Measurements from ENCODE around the gene ETS1.

Gene ETS1

GRCh38 chr11:128474036-128474874 is 113.1 kb downstream of the ETS1 start:
- DNase-seq (ENCODE audit: low read depth, low spot score), result no peak
- no CpG with 5 or more reads among the region's 8 CpGs for WGBS (ENCODE audit: insufficient coverage, insufficient read length)
- H3K27ac ChIP-seq (ENCODE audit: low read length), result no peak overlapping the region
- no peaks in the 10 kb centered on the region for H3K36me3 ChIP-seq (ENCODE audit: control insufficient read depth, insufficient read depth, low read length)
- H3K9me3 ChIP-seq (ENCODE audit: control insufficient read depth, insufficient read depth, low read length), result no peaks in the 10 kb centered on the region
- H3K4me1 ChIP-seq (ENCODE audit: control insufficient read depth, insufficient read depth, low read length), result 0 out of 2 replicates have a peak, but pooled peaks cover 1% of the 10 kb centered on the region
- H3K27me3 ChIP-seq (ENCODE audit: control insufficient read depth, insufficient read depth, low read length), result no peaks in the 10 kb centered on the region
- H3K4me3 ChIP-seq (ENCODE audit: low read length), result no peak overlapping the region

DNA sequence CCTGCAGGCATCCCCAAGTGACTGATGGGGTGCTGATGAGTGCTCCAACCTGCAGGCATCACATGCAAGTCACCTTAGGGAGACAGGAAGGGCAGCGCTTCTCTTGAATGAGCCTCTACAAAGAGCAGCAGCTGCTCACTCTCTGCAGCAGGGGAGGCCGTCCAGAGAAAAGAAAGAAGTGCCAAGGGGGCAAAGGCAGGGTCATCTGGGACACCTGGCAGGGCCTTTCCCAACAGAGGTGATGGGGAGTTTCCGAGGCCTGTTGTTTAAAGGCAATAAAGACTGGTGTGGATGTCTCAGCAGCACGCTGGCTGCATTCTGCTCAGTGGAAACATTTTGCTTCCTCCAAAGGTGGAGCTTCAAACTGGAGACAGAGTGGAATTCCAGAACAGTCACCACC is 113.7 kb downstream of the ETS1 start:
- Histone ChIP-seq H3K27ac (ENCODE audit: low read length) (no peak overlapping the region), H3K9me3 (ENCODE audit: control insufficient read depth, insufficient read depth, low read length) (no peaks in the 10 kb centered on the region), H3K27me3 (ENCODE audit: control insufficient read depth, insufficient read depth, low read length) (no peaks in the 10 kb centered on the region), H3K4me1 (ENCODE audit: control insufficient read depth, insufficient read depth, low read length) (0 out of 2 replicates have a peak, but pooled peaks cover 1% of the 10 kb centered on the region), H3K36me3 (ENCODE audit: control insufficient read depth, insufficient read depth, low read length) (no peaks in the 10 kb centered on the region), H3K4me3 (ENCODE audit: low read length) (no peak overlapping the region)
- DNase-seq (ENCODE audit: low read depth, low spot score), result no peak
- no CpG with 5 or more reads among the region's 4 CpGs for WGBS (ENCODE audit: insufficient coverage, insufficient read length)

- Histone ChIP-seq H3K4me1 (ENCODE audit: control insufficient read depth, insufficient read depth, low read length) (0 out of 2 replicates have a peak, but pooled peaks cover 1% of the 10 kb centered on the region), H3K27ac (ENCODE audit: low read length) (no peak overlapping the region), H3K36me3 (ENCODE audit: control insufficient read depth, insufficient read depth, low read length) (no peaks in the 10 kb centered on the region), H3K4me3 (ENCODE audit: low read length) (no peak overlapping the region), H3K9me3 (ENCODE audit: control insufficient read depth, insufficient read depth, low read length) (no peaks in the 10 kb centered on the region), H3K27me3 (ENCODE audit: control insufficient read depth, insufficient read depth, low read length) (no peaks in the 10 kb centered on the region)
- no CpG with 5 or more reads among the region's 11 CpGs for WGBS (ENCODE audit: insufficient coverage, insufficient read length)
- no peak for DNase-seq (ENCODE audit: low read depth, low spot score)
Observed at GRCh38 chr11:128472128-128473089, 114.9 kb downstream of the ETS1 start.

DNA sequence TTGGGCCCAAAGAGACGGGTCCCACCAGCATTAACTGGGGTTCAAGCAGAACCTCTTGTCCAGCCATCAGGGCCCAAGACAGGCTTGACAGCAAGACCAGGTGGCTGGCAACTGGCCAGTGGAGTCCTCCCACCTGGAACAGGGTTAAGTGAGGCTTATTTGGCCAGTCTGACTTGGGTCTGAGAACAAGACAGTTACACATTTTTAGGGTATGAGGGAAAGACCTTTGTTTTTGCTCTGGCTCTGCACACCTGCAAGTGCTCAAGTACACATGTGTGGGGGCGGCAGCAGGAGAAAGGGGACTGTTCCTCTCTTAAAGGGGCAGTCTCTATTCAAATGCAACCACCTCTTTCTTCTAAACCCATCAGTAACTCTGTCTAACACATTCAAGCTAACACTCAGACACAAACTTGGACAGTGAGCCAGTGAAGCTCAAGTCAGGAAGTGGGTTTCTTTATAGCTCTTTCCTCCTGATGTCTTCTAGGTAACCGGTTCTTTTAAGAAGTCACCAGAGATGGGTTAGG is 116.2 kb downstream of the ETS1 start:
- WGBS (ENCODE audit: insufficient coverage, insufficient read length), result no CpG with 5 or more reads among the region's 3 CpGs
- Histone ChIP-seq H3K4me1 (ENCODE audit: control insufficient read depth, insufficient read depth, low read length) (0 out of 2 replicates have a peak, but pooled peaks cover 1% of the 10 kb centered on the region), H3K36me3 (ENCODE audit: control insufficient read depth, insufficient read depth, low read length) (no peaks in the 10 kb centered on the region), H3K27ac (ENCODE audit: low read length) (no peak overlapping the region), H3K4me3 (ENCODE audit: low read length) (no peak overlapping the region), H3K27me3 (ENCODE audit: control insufficient read depth, insufficient read depth, low read length) (no peaks in the 10 kb centered on the region), H3K9me3 (ENCODE audit: control insufficient read depth, insufficient read depth, low read length) (no peaks in the 10 kb centered on the region)
- DNase-seq (ENCODE audit: low read depth, low spot score), result no peak

- Histone ChIP-seq H3K27me3 (ENCODE audit: control insufficient read depth, insufficient read depth, low read length) (no peaks in the 10 kb centered on the region), H3K36me3 (ENCODE audit: control insufficient read depth, insufficient read depth, low read length) (no peaks in the 10 kb centered on the region), H3K27ac (ENCODE audit: low read length) (no peak overlapping the region), H3K4me3 (ENCODE audit: low read length) (no peak overlapping the region), H3K4me1 (ENCODE audit: control insufficient read depth, insufficient read depth, low read length) (0 out of 2 replicates have a peak, but pooled peaks cover 1% of the 10 kb centered on the region), H3K9me3 (ENCODE audit: control insufficient read depth, insufficient read depth, low read length) (no peaks in the 10 kb centered on the region)
- DNase-seq (ENCODE audit: low read depth, low spot score), result no peak
- WGBS (ENCODE audit: insufficient coverage, insufficient read length), result no CpG with 5 or more reads among the region's 5 CpGs
Observed at GRCh38 chr11:128470081-128470480, 117.3 kb downstream of the ETS1 start.

DNA sequence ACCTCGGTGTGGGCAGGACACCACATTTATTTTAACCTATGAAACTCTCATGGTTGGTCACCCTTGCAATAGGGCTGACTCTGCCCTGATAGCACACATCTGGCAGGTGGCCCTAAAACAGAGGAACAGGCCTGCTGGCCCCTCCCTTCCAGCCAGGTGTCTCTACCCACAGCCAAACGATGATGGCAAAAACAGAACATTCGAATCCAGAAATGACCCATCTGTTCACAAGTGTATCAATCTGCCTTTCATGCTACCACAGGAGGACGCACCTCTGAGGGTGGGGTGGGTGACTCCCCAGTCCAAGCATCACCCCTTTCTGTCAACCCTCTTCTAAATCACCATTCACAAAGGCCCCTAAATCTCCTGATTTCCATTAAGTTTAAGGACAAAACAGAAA is 118.1 kb downstream of the ETS1 start:
- no peak overlapping the region for H3K4me3 ChIP-seq (ENCODE audit: low read length)
- 0 out of 2 replicates have a peak, but pooled peaks cover 1% of the 10 kb centered on the region for H3K4me1 ChIP-seq (ENCODE audit: control insufficient read depth, insufficient read depth, low read length)
- no CpG with 5 or more reads among the region's 4 CpGs for WGBS (ENCODE audit: insufficient coverage, insufficient read length)
- no peaks in the 10 kb centered on the region for H3K36me3 ChIP-seq (ENCODE audit: control insufficient read depth, insufficient read depth, low read length)
- H3K27me3 ChIP-seq (ENCODE audit: control insufficient read depth, insufficient read depth, low read length), result no peaks in the 10 kb centered on the region
- H3K27ac ChIP-seq (ENCODE audit: low read length), result no peak overlapping the region
- no peak for DNase-seq (ENCODE audit: low read depth, low spot score)
- H3K9me3 ChIP-seq (ENCODE audit: control insufficient read depth, insufficient read depth, low read length), result no peaks in the 10 kb centered on the region

DNA sequence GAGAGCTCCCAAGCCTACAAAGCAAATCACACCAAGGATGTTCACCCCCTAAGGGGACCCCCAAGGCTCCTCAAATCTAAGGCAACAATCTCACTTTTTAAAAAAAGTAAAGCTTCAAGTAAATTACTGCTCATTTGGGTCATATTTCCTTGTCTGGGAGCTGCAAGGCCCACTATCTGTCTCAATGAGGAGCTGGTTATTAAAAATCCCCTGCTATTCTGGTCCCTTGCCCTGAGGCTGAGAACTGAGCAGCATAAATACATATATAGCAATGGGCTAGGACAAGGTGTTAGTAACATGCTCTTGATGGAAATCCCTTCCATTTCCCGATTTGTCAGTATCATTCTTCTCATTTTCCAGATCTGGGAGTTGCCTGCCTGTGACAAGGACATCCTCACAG is 119.2 kb downstream of the ETS1 start:
- Histone ChIP-seq H3K4me1 (ENCODE audit: control insufficient read depth, insufficient read depth, low read length) (0 out of 2 replicates have a peak, but pooled peaks cover 1% of the 10 kb centered on the region), H3K27me3 (ENCODE audit: control insufficient read depth, insufficient read depth, low read length) (no peaks in the 10 kb centered on the region), H3K9me3 (ENCODE audit: control insufficient read depth, insufficient read depth, low read length) (no peaks in the 10 kb centered on the region), H3K4me3 (ENCODE audit: low read length) (no peak overlapping the region), H3K27ac (ENCODE audit: low read length) (no peak overlapping the region), H3K36me3 (ENCODE audit: control insufficient read depth, insufficient read depth, low read length) (no peaks in the 10 kb centered on the region)
- DNase-seq (ENCODE audit: low read depth, low spot score), result no peak
- no CpG with 5 or more reads among the region's 1 CpG for WGBS (ENCODE audit: insufficient coverage, insufficient read length)

- Histone ChIP-seq H3K27ac (ENCODE audit: low read length) (no peak overlapping the region), H3K4me3 (ENCODE audit: low read length) (no peak overlapping the region), H3K9me3 (ENCODE audit: control insufficient read depth, insufficient read depth, low read length) (no peaks in the 10 kb centered on the region), H3K27me3 (ENCODE audit: control insufficient read depth, insufficient read depth, low read length) (no peaks in the 10 kb centered on the region), H3K36me3 (ENCODE audit: control insufficient read depth, insufficient read depth, low read length) (no peaks in the 10 kb centered on the region), H3K4me1 (ENCODE audit: control insufficient read depth, insufficient read depth, low read length) (0 out of 2 replicates have a peak, but pooled peaks cover 1% of the 10 kb centered on the region)
- no CpG with 5 or more reads among the region's 9 CpGs for WGBS (ENCODE audit: insufficient coverage, insufficient read length)
- DNase-seq (ENCODE audit: low read depth, low spot score), result no peak
Observed at GRCh38 chr11:128467610-128468041, 119.7 kb downstream of the ETS1 start.

GRCh38 chr11:128467041-128467440 is 120.3 kb downstream of the ETS1 start:
- WGBS (ENCODE audit: insufficient coverage, insufficient read length), result no CpG with 5 or more reads among the region's 6 CpGs
- no peaks in the 10 kb centered on the region for H3K36me3 ChIP-seq (ENCODE audit: control insufficient read depth, insufficient read depth, low read length)
- no peaks in the 10 kb centered on the region for H3K4me1 ChIP-seq (ENCODE audit: control insufficient read depth, insufficient read depth, low read length)
- H3K4me3 ChIP-seq (ENCODE audit: low read length), result no peak overlapping the region
- no peak for DNase-seq (ENCODE audit: low read depth, low spot score)
- no peak overlapping the region for H3K27ac ChIP-seq (ENCODE audit: low read length)
- H3K27me3 ChIP-seq (ENCODE audit: control insufficient read depth, insufficient read depth, low read length), result no peaks in the 10 kb centered on the region
- no peaks in the 10 kb centered on the region for H3K9me3 ChIP-seq (ENCODE audit: control insufficient read depth, insufficient read depth, low read length)

All from iPS DF 6.9 (cell line).